Esophagus muscularis mucosa (tissue), 4 donors: ENCODE results near the gene DGKG. TPM values are rescaled to one million over a fixed set of nuclear protein-coding genes. Genes with fewer than 3 reads are reported as not detected.

Source experiments
- DNase-seq: peaks from one replicate; pipeline ENCODE4 v3.0.0-alpha.2; 2017; ENCODE audit errors: extremely low spot score
- H3K27ac ChIP-seq, 4 donors: fragments of 200-600 bp; sonication (generic); replicated peaks in 1 of 4; 1 replicate in 3 of 4; 2 replicates in 1 of 4; pipeline ENCODE4 v1.5.1; 2016 to 2019; ENCODE audit warnings: mild to moderate bottlenecking in 1 of 4
- H3K27me3 ChIP-seq, 4 donors: fragments of 200-600 bp; sonication (generic); one replicate each; pipeline versions ENCODE4 v1.5.1 to v1.6.0; 2016 to 2019
- H3K36me3 ChIP-seq, 4 donors: fragments of 200-600 bp; sonication (generic); one replicate each; pipeline ENCODE4 v1.5.1; 2016 to 2019
- H3K4me1 ChIP-seq, 4 donors: fragments of 200-600 bp; sonication (generic); one replicate each; pipeline ENCODE4 v1.5.1; 2016 to 2019
- H3K4me3 ChIP-seq, 4 donors: fragments of 200-600 bp; sonication (generic); 1 replicate in 2 of 4; 2 replicates in 2 of 4; pipeline ENCODE4 v1.5.1; 2016 to 2019; ENCODE audit warnings: mild to moderate bottlenecking in 4 of 4, moderate library complexity in 1 of 4
- H3K9me3 ChIP-seq, 4 donors: fragments of 200-600 bp; sonication (generic); 1 replicate in 3 of 4; 2 replicates in 1 of 4; pipeline ENCODE4 v1.5.1; 2016 to 2019
- EP300 ChIP-seq: sonication (generic); formaldehyde crosslinking; IDR thresholded peaks from one replicate; pipeline ENCODE4 v1.6.1; 2017; ENCODE audit warnings: antibody characterized with exemption
- POLR2A ChIP-seq: fragments of 450-650 bp; IDR thresholded peaks from one replicate; pipeline ENCODE4 v1.6.1; 2017; ENCODE audit warnings: antibody characterized with exemption, moderate library complexity, mild to moderate bottlenecking, low read depth
- POLR2AphosphoS5 ChIP-seq, 2 donors: sonication (generic); formaldehyde crosslinking; IDR thresholded peaks; one replicate each; pipeline ENCODE4 v1.6.1; 2017; ENCODE audit warnings: antibody characterized with exemption in 2 of 2
- WGBS: methylation state at CpG from one replicate; pipeline ENCODE4 v1.1.5; 2018; 5-methylcytosine and 5-hydroxymethylcytosine counted together
- intact Hi-C: fragments of 100-400 bp; cut with DNase I; formaldehyde crosslinking; loops from one replicate; pipeline ENCODE4 v1.15.1; 2023
- total RNA-seq, 4 donors: library from RNA; depleted of rRNA; stranded (reverse); fragments of >200 nt; gene quantifications; one replicate each; pipeline versions ENCODE4 v1.1.0 to v1.2.1, GENCODE V29; 2016
- TF ChIP-seq, protein P1 (sequence below), 3 experiments: fragments of 200-600 bp in 2 of 3; fragments of 450-650 bp in 1 of 3; sonication (generic) in 2 of 3; IDR thresholded peaks; one replicate each; pipeline ENCODE4 v1.5.1; 2017 to 2019; ENCODE audit warnings: antibody characterized with exemption in 3 of 3, mild to moderate bottlenecking in 2 of 3, moderate library complexity in 1 of 3

The DGKG gene
- total RNA-seq, 4 donors from 2014 or later: 75.0 to 169 (median 104) TPM

DNA sequence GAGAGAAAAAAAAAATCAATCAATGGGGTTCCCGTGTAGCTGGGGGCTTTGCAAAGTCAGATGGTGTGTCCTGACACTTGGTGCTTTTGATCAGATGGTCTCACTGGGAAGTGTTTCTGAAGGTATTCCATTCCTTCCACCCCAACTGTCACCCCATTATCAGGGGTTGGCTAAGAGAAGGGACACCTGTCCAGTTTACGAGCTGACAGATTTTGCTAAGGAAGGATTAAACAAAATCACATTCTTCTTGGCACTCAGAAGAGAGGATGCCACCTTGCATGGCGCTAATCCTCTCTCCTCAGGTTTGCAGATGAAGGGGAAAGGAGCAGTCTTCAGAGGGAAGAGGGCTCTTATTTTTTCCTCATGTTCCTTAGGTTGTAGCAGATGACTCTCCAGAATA is 149.4 kb downstream of the DGKG start:
- DNase-seq: no peak
- intact Hi-C loops: loop anchor here (10.0 kb wide), 1 partner anchor 108 kb away; the partner anchor contains the start of gene ETV5
- 85% methylated on average over 3 of the region's 3 CpGs for WGBS
- Histone ChIP-seq H3K4me1 (peaks cover 25 to 49% (median 46%) of the 10 kb centered on the region in 4 donors), H3K4me3 (no peak overlapping the region), H3K36me3 (peaks cover 0 to 22% (median 9%) of the 10 kb centered on the region in 4 donors), H3K9me3 (no peaks in the 10 kb centered on the region), H3K27ac (no peak overlapping the region), H3K27me3 (no peaks in the 10 kb centered on the region)
- TF ChIP-seq EP300: no peak
- no peak for TF ChIP-seq POLR2A
- no peak for TF ChIP-seq POLR2AphosphoS5 (IDR thresholded peaks at IDR 0.05)
- TF ChIP-seq, protein P1, sequence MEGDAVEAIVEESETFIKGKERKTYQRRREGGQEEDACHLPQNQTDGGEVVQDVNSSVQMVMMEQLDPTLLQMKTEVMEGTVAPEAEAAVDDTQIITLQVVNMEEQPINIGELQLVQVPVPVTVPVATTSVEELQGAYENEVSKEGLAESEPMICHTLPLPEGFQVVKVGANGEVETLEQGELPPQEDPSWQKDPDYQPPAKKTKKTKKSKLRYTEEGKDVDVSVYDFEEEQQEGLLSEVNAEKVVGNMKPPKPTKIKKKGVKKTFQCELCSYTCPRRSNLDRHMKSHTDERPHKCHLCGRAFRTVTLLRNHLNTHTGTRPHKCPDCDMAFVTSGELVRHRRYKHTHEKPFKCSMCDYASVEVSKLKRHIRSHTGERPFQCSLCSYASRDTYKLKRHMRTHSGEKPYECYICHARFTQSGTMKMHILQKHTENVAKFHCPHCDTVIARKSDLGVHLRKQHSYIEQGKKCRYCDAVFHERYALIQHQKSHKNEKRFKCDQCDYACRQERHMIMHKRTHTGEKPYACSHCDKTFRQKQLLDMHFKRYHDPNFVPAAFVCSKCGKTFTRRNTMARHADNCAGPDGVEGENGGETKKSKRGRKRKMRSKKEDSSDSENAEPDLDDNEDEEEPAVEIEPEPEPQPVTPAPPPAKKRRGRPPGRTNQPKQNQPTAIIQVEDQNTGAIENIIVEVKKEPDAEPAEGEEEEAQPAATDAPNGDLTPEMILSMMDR (IDR thresholded peaks at IDR 0.05): no peak

DNA sequence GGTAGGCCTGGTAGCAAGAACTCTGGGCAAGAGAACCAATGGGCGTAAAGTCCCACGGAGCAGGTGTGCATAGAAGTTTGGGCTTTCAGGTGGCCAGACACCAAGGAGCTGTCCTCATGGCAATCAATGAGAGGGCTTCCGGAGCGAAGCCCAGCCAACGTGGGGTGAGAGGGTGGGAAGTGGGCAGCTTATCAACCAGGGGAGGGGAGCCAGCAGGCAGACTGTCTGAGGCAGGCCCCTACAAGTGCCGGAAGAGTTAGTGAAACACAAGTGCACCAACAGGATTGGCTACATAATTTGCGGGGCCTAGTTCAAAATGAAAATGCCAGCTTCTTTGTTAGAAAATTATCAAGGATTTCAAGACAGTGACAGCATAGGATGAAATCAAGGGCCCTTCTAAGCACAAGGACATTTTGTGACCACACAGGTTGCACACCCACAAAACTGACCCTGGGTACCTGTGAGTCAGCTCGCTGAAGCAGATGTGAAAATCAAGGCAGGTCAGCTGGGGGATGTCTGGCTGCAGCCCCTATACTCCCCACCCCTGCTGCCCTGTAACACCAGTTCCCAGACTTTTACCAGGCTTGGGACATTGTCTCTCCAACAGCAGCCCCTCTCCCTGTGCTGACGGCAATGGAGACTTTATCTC is 151.1 kb downstream of the DGKG start:
- no peak for DNase-seq
- 81% methylated on average over 9 of the region's 9 CpGs for WGBS
- Histone ChIP-seq H3K4me1 (peaks cover 22 to 59% (median 46%) of the 10 kb centered on the region in 4 donors), H3K36me3 (peaks cover 0 to 38% (median 15%) of the 10 kb centered on the region in 4 donors), H3K4me3 (no peak overlapping the region), H3K27me3 (no peaks in the 10 kb centered on the region), H3K27ac (peak overlapping the region; percentile 56 to 82 (median 70)), H3K9me3 (no peaks in the 10 kb centered on the region)
- intact Hi-C loops: loop anchor here (10.0 kb wide), 1 partner anchor 106 kb away; the partner anchor contains the start of gene ETV5
- TF ChIP-seq EP300: no peak
- TF ChIP-seq, protein P1 (IDR thresholded peaks at IDR 0.05): no peak
- no peak for TF ChIP-seq POLR2A
- TF ChIP-seq POLR2AphosphoS5 (IDR thresholded peaks at IDR 0.05): no peak

DNA sequence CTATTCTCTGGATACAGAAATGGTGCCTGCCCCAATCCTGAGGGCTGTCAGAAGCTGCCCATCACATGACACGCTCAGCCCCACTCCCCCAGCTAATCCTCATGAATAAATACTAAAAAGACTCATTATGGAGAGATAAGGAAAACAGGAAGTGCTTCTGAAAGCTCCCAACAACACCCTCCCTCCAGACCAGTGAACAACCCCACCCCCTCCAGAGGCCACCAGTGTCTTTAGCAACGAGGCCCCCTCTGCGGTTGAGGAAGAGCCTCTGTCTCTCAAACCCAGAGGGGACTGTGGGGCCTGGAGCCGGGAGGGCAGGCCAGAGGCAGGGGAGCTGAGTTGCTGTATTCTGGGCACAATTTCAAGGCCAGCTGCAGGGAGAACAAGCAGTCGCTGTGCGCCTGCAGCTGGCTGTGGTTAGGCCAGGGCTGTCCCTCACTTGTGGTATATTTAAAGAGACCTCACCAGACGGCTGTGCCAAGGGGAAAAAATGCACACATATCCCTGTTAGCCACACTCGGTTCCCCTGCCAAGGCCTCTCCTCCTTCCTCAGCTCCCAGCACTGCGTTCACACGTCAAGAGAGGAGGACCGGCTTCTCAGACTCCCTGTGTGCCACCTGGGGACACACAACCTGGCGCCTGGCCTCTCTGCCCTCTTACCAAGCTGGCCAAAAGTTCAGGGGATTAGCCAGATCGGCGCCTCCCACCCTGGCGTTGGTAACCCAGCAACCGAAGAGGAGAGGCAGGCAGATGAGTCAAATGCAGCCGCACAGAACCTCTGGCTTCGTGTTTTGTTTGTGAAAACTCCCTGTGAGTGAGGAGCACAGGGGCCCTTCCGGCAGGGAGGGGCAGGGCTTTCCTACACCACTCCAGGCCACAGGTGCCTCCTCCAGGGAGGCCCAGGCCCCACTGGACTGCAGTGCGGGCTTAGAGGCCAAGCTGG is 152.0 kb downstream of the DGKG start:
- WGBS: 22% methylated on average over 20 of the region's 20 CpGs
- H3K36me3 ChIP-seq: peaks cover 0 to 39% (median 15%) of the 10 kb centered on the region in 4 donors
- TF ChIP-seq EP300 (no peak), POLR2AphosphoS5 (IDR thresholded peaks at IDR 0.05) (peak in 1 of 2 donors; percentile 37), POLR2A (no peak)
- TF ChIP-seq, protein P1 (IDR thresholded peaks at IDR 0.05): no peak
- intact Hi-C loops: loop anchor here (10.0 kb wide), 1 partner anchor 105 kb away; the partner anchor contains the start of gene ETV5
- H3K4me3 ChIP-seq: peak overlapping the region in 1 of 4 donors; percentile 22
- DNase-seq: no peak
- H3K9me3 ChIP-seq: no peaks in the 10 kb centered on the region
- no peaks in the 10 kb centered on the region for H3K27me3 ChIP-seq
- H3K27ac ChIP-seq: peak overlapping the region; percentile 56 to 82 (median 70)
- peaks cover 22 to 59% (median 44%) of the 10 kb centered on the region in 4 donors for H3K4me1 ChIP-seq

DNA sequence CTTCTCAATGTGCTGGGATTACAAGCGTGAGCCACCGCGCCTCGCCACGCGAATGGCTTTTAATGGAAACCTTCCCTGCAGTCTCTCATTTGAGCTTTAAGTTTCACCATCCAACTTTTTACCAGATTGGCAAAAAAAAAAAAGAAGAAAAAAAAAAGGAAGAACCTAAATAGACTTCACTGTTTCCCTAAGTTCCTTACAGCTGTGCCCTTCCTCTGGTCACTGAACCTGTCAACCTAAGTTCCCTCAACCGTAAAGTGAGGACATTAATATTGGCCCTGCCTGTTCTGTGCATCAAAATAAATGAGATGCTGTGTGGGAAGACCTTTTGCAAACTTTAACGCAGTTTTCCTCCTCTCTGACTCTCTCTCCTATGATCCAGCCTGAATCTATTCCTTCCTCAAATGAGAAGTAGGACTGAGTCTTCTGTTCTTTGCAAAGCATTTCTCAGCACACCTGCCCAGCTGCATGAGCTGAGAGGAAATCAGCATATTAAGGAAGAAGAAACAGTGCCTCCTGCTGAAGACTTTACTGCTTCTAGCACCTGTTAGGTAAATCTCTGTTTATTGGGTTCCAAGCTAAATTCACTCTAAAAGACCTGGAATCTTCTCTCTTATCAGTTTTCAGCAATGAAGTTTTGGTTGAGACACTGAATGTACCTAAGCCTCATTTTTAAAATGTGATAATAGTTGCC is 153.6 kb downstream of the DGKG start:
- no peak for DNase-seq
- TF ChIP-seq, protein P1 (IDR thresholded peaks at IDR 0.05): no peak
- TF ChIP-seq POLR2AphosphoS5 (IDR thresholded peaks at IDR 0.05) (no peak), EP300 (no peak), POLR2A (no peak)
- Histone ChIP-seq H3K27ac (peak overlapping the region in 1 of 4 donors; percentile 18), H3K4me1 (peaks cover 22 to 46% (median 31%) of the 10 kb centered on the region in 4 donors), H3K36me3 (peaks cover 0 to 50% (median 24%) of the 10 kb centered on the region in 4 donors), H3K27me3 (no peaks in the 10 kb centered on the region), H3K4me3 (no peak overlapping the region), H3K9me3 (no peaks in the 10 kb centered on the region)
- 91% methylated on average over 8 of the region's 8 CpGs for WGBS
- intact Hi-C loops: no loop called here
